ENCODE data around the gene ME3.
"Not testable (repeated sequence)": the region's sequence is repeated elsewhere in the genome, so short reads cannot be mapped to it uniquely, and the experiment has no call there.

The ME3 gene

DNA sequence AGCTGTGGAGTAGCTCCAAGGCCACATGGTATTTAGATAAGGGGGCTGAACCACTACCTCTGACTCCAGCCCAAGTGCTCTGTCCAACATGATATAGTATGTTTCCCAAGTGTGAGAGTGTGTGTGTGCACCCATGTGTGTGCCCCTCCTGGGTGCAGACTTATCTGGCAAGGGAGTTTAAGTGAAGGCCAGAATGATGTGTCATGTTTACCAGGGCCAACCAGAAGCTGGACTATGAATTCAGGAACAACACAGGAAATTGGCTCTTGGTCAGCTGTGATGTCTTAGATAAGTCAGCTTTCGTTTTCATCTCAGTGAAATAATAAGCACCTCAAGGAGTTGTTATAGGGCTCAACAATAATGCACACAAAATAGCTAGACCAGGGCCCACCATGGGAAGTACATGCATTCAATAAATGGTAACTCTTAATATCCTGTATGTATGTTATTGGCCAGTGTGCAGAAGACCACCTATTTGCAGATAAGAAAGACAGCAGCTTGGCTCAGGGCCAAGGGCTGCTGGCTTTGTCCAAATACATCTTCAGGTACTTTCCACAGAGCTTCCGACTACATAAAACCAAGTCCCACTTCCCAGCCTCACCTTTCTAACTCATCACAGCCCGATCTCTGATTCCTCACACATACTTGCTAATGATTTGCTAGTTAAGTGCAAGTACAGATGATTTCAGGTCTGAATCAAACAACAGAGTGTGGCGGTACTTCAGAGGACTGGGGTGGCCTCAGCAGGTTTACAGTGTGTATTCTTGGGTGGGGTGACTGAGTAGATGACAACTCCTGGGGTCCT, 120.9 kb downstream of the ME3 start:
- peak; percentile 16 for DNase-seq

DNA sequence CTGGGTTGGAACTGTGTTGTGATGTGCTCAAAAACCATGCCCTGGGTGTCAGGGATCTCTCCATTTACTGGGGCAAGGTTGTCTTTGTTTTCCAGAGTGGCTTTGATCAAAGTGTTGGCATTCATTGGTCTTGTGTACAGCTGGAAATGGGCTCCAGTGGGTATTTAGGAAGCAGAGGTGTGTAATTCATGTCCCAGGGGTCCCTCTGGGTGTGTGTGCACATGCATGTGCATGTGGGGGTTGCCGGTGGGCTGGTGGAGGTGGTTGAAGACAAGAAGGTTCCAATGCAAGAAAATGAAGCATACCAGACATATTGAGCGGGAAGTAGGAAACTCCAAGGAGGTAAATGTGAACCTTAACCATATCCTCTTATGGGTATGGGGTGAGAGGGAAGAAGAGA, 121.7 kb downstream of the ME3 start:
- no peak for DNase-seq

- DNase-seq, result no peak
Measured at GRCh38 chr11:86548271-86548917, 124.0 kb downstream of the ME3 start.

DNA sequence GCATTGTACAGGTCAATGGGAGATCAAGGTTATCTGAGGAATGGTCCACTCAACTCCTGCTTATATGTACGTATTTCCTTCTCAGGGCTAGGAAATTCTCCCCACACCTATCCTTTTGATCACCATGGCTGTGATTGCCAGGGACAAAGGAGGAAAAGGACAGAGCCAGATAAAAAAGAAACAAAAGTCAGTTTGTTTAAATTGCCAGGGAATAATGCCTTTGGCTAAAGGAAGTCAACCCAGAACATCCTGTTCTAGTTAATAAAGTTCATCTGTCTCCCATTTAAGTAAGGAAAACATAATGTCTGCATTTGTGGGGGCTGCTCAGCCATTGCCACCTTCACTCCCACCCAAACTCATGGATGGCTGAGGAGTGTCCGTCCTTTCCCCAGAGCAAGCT, 124.7 kb downstream of the ME3 start:
- DNase-seq, result no peak

GRCh38 chr11:86541299-86541698, 131.1 kb downstream of the ME3 start:
- DNase-seq, result not testable (repeated sequence)

DNA sequence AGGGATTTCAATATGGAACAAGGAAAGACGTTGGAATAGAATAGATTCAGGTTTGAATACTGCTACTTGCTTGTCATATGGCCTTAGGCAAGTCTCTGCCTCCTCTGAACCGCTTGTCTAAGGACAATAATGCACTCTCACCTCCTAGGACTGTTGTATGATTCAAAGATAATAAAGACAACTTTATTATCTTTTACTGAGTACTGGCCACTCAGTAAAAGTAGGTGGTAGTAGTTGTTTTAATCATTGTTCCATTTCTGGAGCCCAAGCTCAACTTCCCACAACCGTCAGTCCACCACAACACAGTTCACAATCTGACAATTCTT, 134.2 kb downstream of the ME3 start:
- no peak for DNase-seq

DNA sequence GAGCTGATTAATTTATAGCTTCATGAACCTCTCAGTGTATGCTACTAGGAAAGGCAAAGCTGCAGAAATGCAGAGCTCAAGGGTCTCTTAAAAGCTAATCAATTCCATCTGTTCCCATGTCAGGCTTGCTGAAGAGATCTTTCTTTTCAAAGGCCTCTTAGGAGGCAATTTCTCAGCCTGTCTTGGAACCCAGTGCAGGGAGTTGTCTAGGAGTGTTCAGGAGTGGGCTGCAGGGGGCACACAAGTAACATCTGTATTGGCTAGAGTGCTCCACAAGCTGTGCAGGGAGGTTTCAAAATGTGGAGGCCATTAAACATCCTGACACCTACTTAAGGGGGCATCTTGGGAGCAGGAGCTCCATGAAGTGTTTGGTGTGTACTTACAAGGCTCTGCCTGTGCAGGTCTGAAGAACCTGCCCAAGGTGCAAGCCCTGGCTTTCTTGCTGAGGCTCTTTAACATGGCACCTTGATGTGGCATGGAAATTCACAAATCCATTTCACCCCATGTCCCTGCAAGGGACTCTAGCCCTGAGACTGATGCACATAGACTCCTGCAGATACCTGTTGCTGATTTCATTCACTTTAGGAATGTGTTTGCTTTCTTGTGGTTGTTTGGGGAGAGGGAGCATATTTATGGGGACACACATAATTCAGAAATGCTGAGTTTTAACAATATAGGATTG, 134.7 kb downstream of the ME3 start:
- no peak for DNase-seq

GRCh38 chr11:86535773-86536172, 136.6 kb downstream of the ME3 start:
- no peak for DNase-seq

- DNase-seq, result no peak
Measured at GRCh38 chr11:86524620-86525352, 147.6 kb downstream of the ME3 start.

- DNase-seq, result no peak
Measured at GRCh38 chr11:86523738-86524619, 148.4 kb downstream of the ME3 start.

DNA sequence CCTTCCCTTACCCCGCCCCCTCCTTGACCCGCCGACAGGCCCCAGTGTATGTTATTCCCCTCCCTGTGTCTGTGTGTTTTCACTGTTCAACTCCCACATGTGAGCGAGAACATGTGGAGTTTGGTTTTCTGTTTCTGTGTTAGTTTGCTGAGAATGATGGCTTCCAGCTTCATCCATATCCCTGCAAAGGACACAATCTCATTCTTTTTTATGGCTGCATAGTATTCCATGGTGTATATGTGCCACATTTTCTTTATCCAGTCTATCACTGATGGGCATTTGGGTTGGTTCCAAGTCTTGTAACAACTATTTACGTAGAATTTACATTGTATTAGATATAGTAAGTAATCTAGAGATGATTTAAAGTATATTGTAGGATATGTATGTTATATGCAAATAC, 149.9 kb downstream of the ME3 start:
- not testable (repeated sequence) for DNase-seq

DNA sequence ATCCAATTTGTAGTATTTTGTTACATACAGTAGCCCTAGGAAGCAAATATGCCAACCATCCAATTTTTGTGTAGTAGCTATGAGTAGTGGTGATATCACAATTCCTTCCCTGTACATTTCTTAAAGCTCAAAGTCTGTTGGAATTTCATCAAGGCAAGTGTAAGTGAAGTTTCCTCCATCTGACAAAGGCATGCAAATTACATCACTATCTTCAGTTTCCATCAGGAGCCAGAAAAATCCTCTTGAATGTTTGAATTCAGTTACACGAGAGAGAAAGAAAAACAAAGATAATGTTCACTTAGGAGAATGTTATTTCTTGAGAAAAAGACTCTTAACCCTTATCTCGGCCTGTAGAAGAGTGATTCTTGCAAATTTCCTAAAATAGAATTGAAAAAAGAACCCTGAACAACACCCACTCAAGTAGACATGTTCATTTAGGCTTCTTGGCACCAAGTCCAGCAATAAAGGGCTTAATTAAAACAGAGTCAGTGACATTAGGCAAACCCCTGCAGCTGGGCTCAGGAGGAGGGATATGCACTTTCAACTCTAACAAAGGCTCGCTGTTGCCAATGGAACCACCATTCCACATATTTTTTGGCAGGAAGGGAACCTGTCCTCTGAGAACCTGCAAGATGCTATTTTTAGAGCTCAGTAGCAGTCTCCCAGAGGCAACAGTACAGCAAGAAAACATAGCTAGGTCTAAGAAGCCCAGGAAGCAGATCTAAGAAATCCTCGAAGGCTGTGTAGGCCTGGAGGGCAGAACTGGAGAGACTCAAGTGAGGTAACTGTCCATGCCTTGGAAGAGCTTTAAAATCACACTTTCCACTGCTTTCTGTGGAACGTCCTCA, 153.1 kb downstream of the ME3 start:
- DNase-seq, result no peak

- DNase-seq, result no peak
Measured at GRCh38 chr11:86518211-86518610, 154.2 kb downstream of the ME3 start.

- DNase-seq, result no peak
Measured at GRCh38 chr11:86517557-86517956, 154.9 kb downstream of the ME3 start.

GRCh38 chr11:86515297-86516094, 156.9 kb downstream of the ME3 start:
- DNase-seq, result no peak

GRCh38 chr11:86514453-86514852, 158.0 kb downstream of the ME3 start:
- no peak for DNase-seq

DNA sequence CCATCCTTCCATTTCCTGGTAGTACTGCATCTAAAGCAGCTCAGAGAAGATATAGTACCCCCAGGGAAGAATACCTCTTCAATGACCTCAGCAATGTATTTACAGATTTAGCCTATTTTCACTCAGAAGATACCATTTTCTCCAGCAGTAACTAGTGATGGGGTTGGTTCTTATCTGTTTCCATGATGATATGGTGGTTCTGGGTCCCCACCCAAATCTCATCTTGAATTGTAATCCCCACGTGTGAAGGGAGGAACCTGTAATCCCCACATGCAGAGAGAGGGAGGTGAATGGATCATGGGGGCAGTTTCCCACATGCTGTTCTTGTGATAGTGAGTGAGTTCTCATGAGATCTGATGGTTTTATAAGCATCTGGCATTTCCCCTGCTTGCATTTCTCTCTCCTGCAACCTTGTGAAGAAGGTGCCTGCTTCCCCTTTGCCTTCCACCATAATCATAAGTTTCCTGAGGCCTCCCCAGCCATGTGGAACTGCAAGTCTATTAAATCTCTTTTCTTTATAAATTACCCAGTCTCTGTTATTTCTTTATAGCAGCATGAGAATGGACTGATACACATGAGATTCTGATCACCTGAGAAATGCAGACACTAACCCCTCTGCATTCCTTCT, 158.6 kb downstream of the ME3 start:
- no peak for DNase-seq

DNA sequence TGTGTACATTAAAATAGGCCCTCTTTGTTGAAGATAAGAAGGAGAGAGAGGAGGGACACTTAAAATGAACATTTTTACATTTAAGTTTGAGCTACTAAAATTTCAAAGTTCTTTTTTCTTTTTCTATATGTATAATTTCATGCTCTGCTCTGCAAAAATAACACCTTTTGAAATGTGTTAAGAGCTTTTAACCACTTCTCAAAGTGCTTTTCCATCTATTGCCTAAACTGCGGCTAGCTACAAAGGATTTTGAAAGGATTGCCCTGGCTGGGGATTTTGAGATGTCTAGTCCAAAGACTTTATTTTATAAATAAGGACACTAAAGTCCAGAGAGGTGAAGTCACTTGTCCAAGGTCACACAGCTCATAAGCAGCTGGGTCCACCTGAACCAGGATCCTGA, 159.3 kb downstream of the ME3 start:
- DNase-seq, result no peak

GRCh38 chr11:86511086-86511551, 161.3 kb downstream of the ME3 start:
- no peak for DNase-seq

GRCh38 chr11:86510674-86511073, 161.7 kb downstream of the ME3 start:
- DNase-seq, result no peak

Data from hematopoietic multipotent progenitor cell treated with erythropoietin and hydrocortisone succinate and interleukin-3 and kit ligand, for 8 days (in vitro differentiated cells).